Liver (tissue), 3 donors: ENCODE measurements around the gene SUGCT.

Source experiments
- CTCF ChIP-seq: fragments of 150-350 bp; IDR thresholded peaks from 2 replicates; pipeline ENCODE4 v1.5.1; 2017; ENCODE audit warnings: improper control_type of control experiment, low read depth, low read length; ENCODE audit not compliant: missing input control
- HNF4A ChIP-seq, 2 donors: conservative IDR thresholded peaks; 2 replicates each; pipeline ENCODE4 v1.6.1; 2016; ENCODE audit warnings: antibody characterized with exemption in 2 of 2, mild to moderate bottlenecking in 2 of 2
- HNF4G ChIP-seq: IDR thresholded peaks from 2 replicates; pipeline ENCODE4 v1.6.1; 2016; ENCODE audit warnings: antibody characterized with exemption
- REST ChIP-seq: IDR thresholded peaks from 2 replicates; pipeline ENCODE4 v1.6.1; 2016; ENCODE audit warnings: antibody characterized with exemption, mild to moderate bottlenecking
- TF ChIP-seq, protein P1 (sequence below): IDR thresholded peaks from 2 replicates; pipeline ENCODE4 v1.6.1; 2016; ENCODE audit warnings: antibody characterized with exemption
- donor health status: healthy.
- donor health status: healthy.

- no peak for TF ChIP-seq CTCF
- TF ChIP-seq, protein P1, sequence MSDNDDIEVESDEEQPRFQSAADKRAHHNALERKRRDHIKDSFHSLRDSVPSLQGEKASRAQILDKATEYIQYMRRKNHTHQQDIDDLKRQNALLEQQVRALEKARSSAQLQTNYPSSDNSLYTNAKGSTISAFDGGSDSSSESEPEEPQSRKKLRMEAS = no peak
- TF ChIP-seq HNF4A (conservative IDR thresholded peaks at IDR 0.05) = peak in 1 of 2 donors; percentile 63
- no peak for TF ChIP-seq HNF4G
- no peak for TF ChIP-seq REST
These were observed 581.2 kb downstream of the SUGCT start for GRCh38 chr7:40716052-40716451.
